ENCODE measurements around the gene LARGE1. TPM values are rescaled to one million over a fixed set of nuclear protein-coding genes. Genes with fewer than 3 reads are reported as not detected.

The LARGE1 gene
- total RNA-seq, 2 donors from 2014 or later, result 80.5 to 101 TPM

GRCh38 chr22:33513388-33514338, 406.6 kb downstream of the LARGE1 start:
- no peaks in the 10 kb centered on the region for H3K4me1 ChIP-seq
- H3K9me3 ChIP-seq, result no peaks in the 10 kb centered on the region
- no peak for TF ChIP-seq CTCF (IDR thresholded peaks at IDR 0.05)
- no peak overlapping the region for H3K27ac ChIP-seq
- no peak for DNase-seq (ENCODE audit: low spot score)
- no peak overlapping the region for H3K4me3 ChIP-seq
- no peaks in the 10 kb centered on the region for H3K36me3 ChIP-seq
- no peaks in the 10 kb centered on the region for H3K27me3 ChIP-seq

- Histone ChIP-seq H3K9me3 (no peaks in the 10 kb centered on the region), H3K27me3 (no peaks in the 10 kb centered on the region), H3K4me1 (no peaks in the 10 kb centered on the region), H3K27ac (no peak overlapping the region), H3K36me3 (no peaks in the 10 kb centered on the region), H3K4me3 (no peak overlapping the region)
- TF ChIP-seq CTCF (IDR thresholded peaks at IDR 0.05), result no peak
- no peak for DNase-seq (ENCODE audit: low spot score)
Observed at GRCh38 chr22:33512908-33513307, 407.4 kb downstream of the LARGE1 start.

- peaks cover 0 to 5% of the 10 kb centered on the region in 2 donors for H3K4me1 ChIP-seq
- no peak for DNase-seq (ENCODE audit: low spot score)
- no peak for TF ChIP-seq CTCF (IDR thresholded peaks at IDR 0.05)
- no peak overlapping the region for H3K4me3 ChIP-seq
- no peak overlapping the region for H3K27ac ChIP-seq
- H3K27me3 ChIP-seq, result no peaks in the 10 kb centered on the region
- H3K36me3 ChIP-seq, result no peaks in the 10 kb centered on the region
- no peaks in the 10 kb centered on the region for H3K9me3 ChIP-seq
Observed at GRCh38 chr22:33510429-33510904, 409.8 kb downstream of the LARGE1 start.

- Histone ChIP-seq H3K27me3 (no peaks in the 10 kb centered on the region), H3K4me3 (no peak overlapping the region), H3K4me1 (peaks cover 0 to 5% of the 10 kb centered on the region in 2 donors), H3K36me3 (no peaks in the 10 kb centered on the region), H3K9me3 (no peaks in the 10 kb centered on the region), H3K27ac (no peak overlapping the region)
- TF ChIP-seq CTCF (IDR thresholded peaks at IDR 0.05), result no peak
- no peak for DNase-seq (ENCODE audit: low spot score)
Observed at GRCh38 chr22:33504941-33505625, 415.2 kb downstream of the LARGE1 start.

GRCh38 chr22:33496112-33496511, 424.2 kb downstream of the LARGE1 start:
- no peak for TF ChIP-seq CTCF (IDR thresholded peaks at IDR 0.05)
- H3K4me1 ChIP-seq, result peaks cover 0 to 17% of the 10 kb centered on the region in 2 donors
- no peaks in the 10 kb centered on the region for H3K36me3 ChIP-seq
- no peak overlapping the region for H3K27ac ChIP-seq
- no peaks in the 10 kb centered on the region for H3K9me3 ChIP-seq
- no peak overlapping the region for H3K4me3 ChIP-seq
- H3K27me3 ChIP-seq, result no peaks in the 10 kb centered on the region
- DNase-seq (ENCODE audit: low spot score), result no peak

All from right atrium auricular region (tissue), 2 donors.